NOMO-1 treated with DMSO at 0.1 percent for 48 hours (cell line): ENCODE measurements around the gene WDR70.
"Not testable (repeated sequence)": the region's sequence is repeated elsewhere in the genome, so short reads cannot be mapped to it uniquely, and the experiment has no call there.

ENCODE experiments used
- DNase-seq: peaks from one replicate; lab custom pipeline; 2025; ENCODE audit not compliant: unreplicated experiment; lab: John Stamatoyannopoulos, UW

WDR70 gene

DNA sequence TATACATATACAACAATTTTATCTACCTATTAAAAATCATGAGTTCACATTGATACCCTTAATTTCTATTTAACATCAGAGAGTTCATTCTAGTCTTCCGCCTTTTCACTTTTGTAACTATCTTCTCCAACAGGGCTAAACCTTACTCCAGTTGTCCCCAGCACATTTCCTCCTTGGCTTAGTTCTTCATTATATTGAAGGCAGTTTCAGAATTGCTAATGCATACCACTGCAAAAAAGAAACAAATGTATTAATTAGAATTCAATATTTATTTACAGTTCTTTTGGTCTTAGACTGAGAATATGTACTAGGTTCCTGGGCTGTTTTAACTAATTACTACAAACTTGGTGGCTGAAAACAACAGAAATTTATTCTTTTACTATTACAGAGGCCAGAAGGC is 132.5 kb downstream of the WDR70 start:
- no peak for DNase-seq

DNA sequence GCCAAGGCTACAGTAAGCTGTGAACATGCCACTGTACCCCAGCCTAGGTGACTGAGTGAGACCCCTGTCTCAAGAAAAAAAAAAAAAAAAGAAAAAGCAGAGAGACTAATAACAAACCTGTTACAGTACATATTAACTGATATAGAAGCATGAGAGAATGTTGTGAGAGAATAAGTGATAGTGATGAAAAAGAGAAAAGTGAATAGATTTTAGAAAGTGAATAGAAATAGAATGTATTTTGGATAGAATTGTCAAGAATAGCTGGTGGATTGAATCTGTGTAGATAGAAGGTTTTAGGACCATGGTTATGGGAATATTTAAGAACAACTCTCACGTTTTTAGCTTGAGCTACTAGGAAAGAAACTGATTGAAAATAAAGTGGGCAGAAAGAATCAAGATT is 135.8 kb downstream of the WDR70 start:
- DNase-seq = no peak

DNA sequence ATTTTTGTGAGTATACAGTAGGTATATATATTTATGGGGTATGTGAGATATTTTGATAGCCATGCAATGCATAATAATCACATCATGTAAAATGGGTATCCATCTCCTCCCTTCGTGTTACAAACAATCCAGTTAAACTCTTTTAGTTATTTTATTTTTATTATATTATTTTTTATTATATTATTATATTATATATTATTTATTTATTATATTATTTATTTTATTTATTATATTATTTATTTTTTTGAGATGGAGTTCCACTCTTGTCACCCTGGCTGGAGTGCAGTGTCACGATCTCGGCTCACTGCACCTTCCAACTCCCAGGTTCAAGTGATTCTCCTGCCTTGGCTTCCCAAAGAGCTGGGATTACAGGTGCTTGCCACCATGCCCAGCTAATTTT is 138.6 kb downstream of the WDR70 start:
- DNase-seq = no peak

- DNase-seq = not testable (repeated sequence)
Observed at GRCh38 chr5:37518356-37518755, 139.2 kb downstream of the WDR70 start.

GRCh38 chr5:37519304-37519703 is 140.2 kb downstream of the WDR70 start:
- no peak for DNase-seq

DNA sequence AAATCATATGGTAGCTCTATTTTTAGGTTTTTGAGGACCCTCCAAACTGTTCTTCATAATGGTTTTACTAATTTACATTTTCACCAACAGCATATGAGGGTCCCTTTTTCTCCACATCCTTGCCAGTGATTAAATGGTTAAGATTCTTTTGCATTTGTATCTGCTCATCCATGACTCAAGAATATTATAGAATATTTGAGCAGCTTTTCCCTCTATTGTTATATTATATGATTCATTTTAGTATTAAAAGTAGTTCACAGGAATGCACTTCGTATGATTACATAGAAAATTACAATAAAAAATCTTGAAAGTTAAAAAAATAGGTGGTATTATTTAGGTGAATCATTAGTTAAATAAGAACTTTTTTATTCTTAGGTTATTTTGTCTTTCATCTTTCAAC is 140.7 kb downstream of the WDR70 start:
- no peak for DNase-seq

DNA sequence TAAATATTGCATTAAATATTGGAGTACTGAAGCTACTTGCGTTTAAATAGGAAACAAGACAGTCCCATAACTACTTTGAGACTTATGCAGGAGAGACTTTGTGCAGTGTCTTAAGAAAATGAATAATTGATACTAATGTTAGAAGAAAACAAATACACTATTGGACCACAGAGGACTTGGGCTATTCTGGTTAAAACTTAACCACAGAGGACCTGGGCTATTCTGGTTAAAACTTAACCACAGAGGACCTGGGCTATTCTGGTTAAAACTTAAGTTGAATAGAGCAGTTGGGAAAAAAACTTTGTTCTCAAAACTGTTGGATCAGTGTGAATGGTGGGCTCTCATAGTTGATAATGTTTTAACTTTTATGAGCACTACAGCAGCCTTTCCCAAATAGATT is 141.7 kb downstream of the WDR70 start:
- no peak for DNase-seq

DNA sequence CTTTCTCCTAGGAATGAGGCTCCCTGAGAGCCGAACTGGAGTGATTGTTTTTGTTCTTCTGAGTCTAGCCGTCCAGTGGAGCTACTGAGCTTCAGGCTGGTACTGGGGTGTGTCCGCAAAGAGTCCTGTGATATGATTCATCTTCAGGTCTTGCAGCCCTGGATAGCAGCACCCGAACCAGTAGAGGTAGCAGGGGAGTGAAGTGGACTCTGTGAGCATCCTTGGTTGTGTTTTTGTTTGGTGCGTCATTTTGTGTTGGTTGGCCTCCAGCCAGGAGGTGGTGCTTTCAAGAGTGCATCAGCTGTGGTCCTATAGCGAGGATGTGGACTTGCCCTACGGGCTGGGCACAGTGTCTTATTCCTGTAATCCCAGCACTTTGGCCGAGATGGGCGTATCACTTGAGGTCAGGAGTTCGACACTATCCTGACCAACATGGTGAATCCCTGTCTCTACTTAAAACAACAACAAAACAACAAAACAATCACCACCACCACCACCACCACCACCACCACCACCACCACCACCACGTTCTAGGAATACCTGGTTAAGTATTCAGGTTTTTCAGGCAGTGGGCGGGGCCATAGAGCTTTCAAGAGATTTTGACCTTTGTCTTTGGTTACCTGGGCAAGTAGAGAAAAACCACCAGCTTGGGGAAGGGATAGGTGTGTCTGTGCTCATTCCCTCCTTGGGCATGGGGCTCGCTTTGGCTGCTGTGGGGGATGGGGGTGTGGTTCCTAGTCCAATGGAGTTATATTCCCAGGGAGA is 154.0 kb downstream of the WDR70 start:
- no peak for DNase-seq

GRCh38 chr5:37533851-37534250 is 154.7 kb downstream of the WDR70 start:
- no peak for DNase-seq

- no peak for DNase-seq
Observed at GRCh38 chr5:37539459-37539858, 160.3 kb downstream of the WDR70 start.

- DNase-seq = no peak
Observed at GRCh38 chr5:37543216-37543615, 164.1 kb downstream of the WDR70 start.

DNA sequence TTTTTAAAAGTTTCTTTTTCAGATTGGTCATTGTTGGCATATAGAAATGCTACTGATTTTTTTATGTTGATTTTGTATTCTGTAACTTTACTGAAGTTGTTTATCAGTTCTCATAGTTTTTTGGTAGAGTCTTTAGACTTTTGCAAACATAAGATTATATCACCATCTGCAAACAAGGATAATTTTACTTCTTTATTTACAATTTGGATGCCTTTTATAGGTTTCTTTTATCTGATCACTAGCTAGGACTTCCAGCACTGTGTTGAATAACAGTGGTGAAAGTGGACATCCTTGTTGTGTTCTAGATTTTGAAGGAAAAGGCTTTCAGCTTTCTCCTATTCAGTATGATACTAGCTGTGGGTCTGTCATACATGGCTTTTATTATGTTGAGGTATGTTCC is 170.3 kb downstream of the WDR70 start:
- no peak for DNase-seq

DNA sequence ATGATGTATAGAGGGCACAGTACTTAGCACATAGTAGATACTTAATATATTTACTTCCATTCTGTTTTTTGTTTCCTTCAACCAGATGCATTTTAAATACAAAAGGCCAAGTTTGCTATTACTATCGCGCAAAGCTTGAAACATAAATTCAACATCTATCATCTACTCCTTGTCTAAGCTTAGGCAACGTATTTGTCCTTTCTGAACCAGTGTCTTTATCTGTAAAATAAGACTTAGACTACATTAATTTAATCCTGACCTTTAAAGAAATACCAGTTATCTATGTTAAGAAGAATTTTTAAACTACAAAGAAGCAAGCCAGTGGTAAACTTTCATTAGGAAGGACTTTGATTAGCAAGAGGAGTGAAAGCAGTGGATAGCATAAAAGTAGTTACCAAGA is 173.0 kb downstream of the WDR70 start:
- DNase-seq = no peak

GRCh38 chr5:37552770-37553719 is 173.9 kb downstream of the WDR70 start:
- no peak for DNase-seq

DNA sequence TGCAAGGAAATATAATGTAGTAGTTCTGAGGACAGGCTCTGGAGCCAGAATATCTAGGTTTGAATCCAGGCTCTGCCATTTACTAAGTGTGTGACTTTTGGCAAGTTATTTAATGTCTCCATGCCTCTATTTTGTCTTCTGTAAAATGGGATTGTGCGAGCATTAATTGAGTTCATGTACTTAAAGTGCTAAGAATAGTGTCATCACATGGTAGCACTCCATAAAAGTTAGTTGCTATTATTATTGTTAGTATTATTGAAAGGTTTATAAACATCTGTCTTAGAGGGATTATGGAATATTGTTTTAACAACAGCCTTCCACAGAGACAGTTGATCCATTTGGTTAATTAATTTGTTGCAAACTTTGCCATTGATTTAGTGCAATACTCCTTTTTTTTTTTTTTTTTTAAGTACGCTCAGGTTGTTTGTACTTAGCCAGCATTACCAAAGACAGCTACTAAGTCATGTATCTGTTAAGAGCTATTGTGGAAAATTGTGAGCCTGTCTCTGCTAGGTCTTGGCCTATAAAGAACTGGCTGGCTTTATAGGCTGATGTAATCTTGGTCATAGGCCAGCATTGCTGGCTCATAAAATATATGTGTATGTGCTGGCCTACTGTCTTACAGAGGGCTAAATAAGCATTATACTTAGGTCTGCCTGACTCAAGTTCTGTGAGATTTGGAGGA is 174.7 kb downstream of the WDR70 start:
- no peak for DNase-seq

DNA sequence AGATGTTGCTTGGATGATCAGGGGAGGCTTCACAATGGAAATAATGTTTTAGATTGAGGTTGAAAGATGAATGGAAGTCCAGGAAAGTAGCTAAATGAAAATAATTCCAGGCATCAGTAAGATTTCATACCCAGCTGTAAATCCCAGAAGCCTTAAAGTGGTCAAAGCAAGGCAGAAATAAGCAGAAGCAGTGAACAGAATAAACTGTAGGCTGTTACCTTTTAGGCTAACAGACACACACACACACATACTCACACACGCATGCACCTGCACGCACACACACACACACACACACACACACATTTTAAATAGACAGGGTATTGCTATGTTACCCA is 175.3 kb downstream of the WDR70 start:
- DNase-seq = no peak

- peak; percentile 45 for DNase-seq
Observed at GRCh38 chr5:37554938-37555337, 175.8 kb downstream of the WDR70 start.

DNA sequence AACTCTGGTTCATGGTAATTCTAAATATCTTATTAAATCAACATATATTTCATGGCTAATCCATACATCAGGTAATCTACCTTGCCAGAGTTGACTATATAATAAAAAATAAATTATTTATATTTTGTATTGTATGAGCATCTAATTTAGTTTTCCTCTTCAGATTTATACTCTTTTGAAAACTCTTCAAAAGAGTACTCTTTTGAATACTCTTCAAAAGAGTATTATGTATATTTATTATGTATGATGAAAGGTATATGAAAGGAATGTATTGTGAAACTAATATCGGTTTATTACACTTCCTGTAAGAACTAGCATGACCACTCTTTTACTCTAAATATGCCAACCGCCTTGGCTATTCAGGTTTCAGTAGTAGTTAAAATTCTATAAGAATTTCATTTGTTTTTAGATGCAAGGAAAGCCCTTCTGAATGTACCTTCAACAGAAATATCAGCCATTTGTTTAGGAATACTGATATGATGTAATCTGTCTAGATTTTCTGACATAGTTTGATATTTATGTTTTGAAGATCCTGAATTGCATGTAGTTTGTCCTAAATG is 178.7 kb downstream of the WDR70 start:
- peak; percentile 63 for DNase-seq

GRCh38 chr5:37565062-37565670 is 186.0 kb downstream of the WDR70 start:
- no peak for DNase-seq

GRCh38 chr5:37567566-37567965 is 188.4 kb downstream of the WDR70 start:
- no peak for DNase-seq
